Fibroblast of pulmonary artery (primary cell): Measurements from ENCODE around the gene RPL28.
"Not testable (repeated sequence)": the region's sequence is repeated elsewhere in the genome, so short reads cannot be mapped to it uniquely, and the experiment has no call there.

Source experiments
- DNase-seq: peaks from one replicate; pipeline ENCODE4 v3.0.0-alpha.2; 2010; ENCODE audit warnings: low read depth
- H3K4me3 ChIP-seq: replicated peaks from 2 replicates; pipeline ENCODE4 v1.5.1; 2011; ENCODE audit warnings: low read depth, mild to moderate bottlenecking, control low read depth, low read length, moderate library complexity
- CTCF ChIP-seq: IDR thresholded peaks from 2 replicates; pipeline ENCODE4 v1.5.1; 2011; ENCODE audit warnings: mild to moderate bottlenecking, control low read depth, low read length, inconsistent platforms; ENCODE audit errors: missing control alignments

The RPL28 gene

GRCh38 chr19:55391702-55392615 is 6.2 kb downstream of the RPL28 start:
- TF ChIP-seq CTCF, result no peak
- no peak overlapping the region for H3K4me3 ChIP-seq
- DNase-seq, result no peak

GRCh38 chr19:55392820-55393761 is 7.4 kb downstream of the RPL28 start:
- no peak for TF ChIP-seq CTCF

DNA sequence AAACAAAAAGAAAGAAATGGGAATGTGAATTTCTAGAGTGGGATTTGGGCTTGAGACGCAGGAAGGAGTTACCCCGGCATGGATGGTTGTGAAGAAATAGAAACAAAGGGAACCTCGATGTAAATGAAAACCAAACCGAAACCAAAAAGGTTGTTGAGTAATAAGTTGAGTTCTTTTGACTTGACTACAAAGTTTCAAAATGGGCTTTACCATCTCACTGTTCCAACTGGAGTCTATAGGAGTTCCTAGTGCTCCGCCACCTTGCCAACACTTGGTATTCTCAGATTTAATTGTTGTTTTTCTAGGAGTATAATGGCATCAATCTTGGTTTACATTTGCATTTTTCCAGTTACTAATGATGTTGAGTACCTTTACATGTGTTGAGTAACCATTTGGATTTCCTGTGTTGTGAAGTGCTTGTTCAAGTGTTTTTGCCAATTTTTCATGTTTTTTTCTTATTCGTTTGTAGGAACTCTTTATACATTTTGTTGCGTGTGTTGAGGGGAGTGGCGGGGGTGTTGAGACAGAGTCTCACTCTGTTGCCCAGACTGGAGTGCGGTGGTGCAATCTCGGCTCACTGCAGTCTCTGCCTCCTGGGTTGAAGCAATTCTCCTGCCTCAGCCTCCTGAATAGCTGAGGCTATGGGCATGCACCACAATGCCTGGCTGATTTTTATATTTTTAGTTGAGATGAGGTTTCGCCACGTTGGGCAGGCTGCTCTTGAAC is 12.6 kb downstream of the RPL28 start:
- no peak overlapping the region for H3K4me3 ChIP-seq
- no peak for DNase-seq
- TF ChIP-seq CTCF, result no peak

More at GRCh38 chr19:55392820-55393761, 7.4 kb downstream of the RPL28 start:
- H3K4me3 ChIP-seq, result no peak overlapping the region
- no peak for DNase-seq

- TF ChIP-seq CTCF, result no peak
- no peak overlapping the region for H3K4me3 ChIP-seq
- no peak for DNase-seq
Measured at GRCh38 chr19:55400281-55401087, 14.8 kb downstream of the RPL28 start.

GRCh38 chr19:55401390-55401789 is 15.7 kb downstream of the RPL28 start:
- not testable (repeated sequence) for H3K4me3 ChIP-seq, DNase-seq

GRCh38 chr19:55402509-55402908 is 16.8 kb downstream of the RPL28 start:
- no peak for TF ChIP-seq CTCF

More at GRCh38 chr19:55402509-55402908, 16.8 kb downstream of the RPL28 start:
- DNase-seq, result no peak
- no peak overlapping the region for H3K4me3 ChIP-seq
